Activated naive CD4-positive, alpha-beta T cell treated with anti-CD3 and anti-CD28 coated beads, Interleukin-2, amount 10 ng/mL, durations not matched to agents 5 hours and 36 hours (primary cell): ENCODE measurements around the gene TYW5. TPM values are rescaled to one million over a fixed set of nuclear protein-coding genes. Genes with fewer than 3 reads are reported as not detected.

Source experiments
- total RNA-seq, 2 experiments: library from RNA; stranded (reverse); gene quantifications; one replicate each; pipeline ENCODE4 v1.2.3, GENCODE V29; 2021

The TYW5 gene
- total RNA-seq, result 1 to 10 TPM; 7.6 to 8.1 TPM

DNA sequence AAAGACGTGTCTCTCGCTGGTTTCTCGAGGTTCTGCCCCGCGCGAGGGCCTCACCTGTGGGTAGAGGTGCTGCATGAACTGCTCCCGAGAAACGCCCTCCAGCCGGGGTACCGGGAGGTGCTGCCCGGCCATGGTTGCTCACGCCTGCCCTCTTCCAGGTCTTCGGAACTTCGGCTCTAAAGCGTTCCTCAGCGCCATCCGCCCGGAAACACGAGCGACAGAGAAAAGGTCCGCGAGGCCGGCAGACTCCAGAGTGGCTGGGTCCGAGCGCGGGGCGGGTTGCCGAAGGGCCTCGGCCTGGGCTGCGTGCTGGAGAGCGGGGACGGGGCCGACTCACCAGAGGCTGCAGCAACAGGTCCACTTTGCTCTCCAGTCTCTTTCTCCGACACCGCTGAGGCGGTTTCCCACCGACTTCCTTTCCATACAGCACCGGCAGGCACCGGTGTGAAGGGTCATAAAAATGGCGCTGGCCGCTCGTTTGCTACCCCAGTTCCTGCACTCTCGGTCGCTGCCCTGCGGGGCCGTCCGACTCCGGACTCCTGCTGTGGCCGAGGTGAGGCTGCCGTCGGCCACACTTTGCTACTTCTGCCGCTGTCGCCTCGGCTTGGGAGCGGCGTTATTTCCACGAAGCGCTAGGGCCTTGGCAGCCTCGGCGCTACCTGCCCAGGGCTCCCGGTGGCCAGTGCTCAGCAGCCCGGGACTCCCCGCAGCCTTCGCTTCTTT, at the start of gene TYW5, which contains the start of gene MAIP1:
Gene TYW5, minus strand, starts transcription at position 153 of the 723 bp plus-strand sequence. Its CDS starts 21 bp downstream, at position 132.
Gene MAIP1, plus strand, starts transcription at position 244 of the 723 bp plus-strand sequence. Its CDS starts 217 bp downstream, at position 461.

GRCh38 chr2:199911052-199911876, 44.0 kb downstream of the TYW5 start, which contains the start of gene C2orf69:
Gene C2orf69 (plus strand): TSS chr2:199911293. CDS start chr2:199911439, 146 bp downstream.

Other genes with a start within 250 kb of the TYW5 start
- 1 to 10 TPM; 1.4 to 2.4 TPM for gene FTCDNL1, start 104.3 kb downstream of the TYW5 start, total RNA-seq
- 10 to 100 TPM; 14.7 to 15.6 TPM for gene C2orf69, start 44.2 kb downstream of the TYW5 start, total RNA-seq
- 10 to 100 TPM; 12.6 to 16.7 TPM for gene MAIP1, start 91 bp upstream of the TYW5 start, total RNA-seq